C4-2B (cell line): ENCODE measurements around the gene DHCR7.

Experiments used
- ZFX ChIP-seq: fragments of 450-650 bp; IDR thresholded peaks from 2 replicates; pipeline ENCODE4 v1.6.1; 2017
- TF ChIP-seq, protein P1 (sequence below): fragments of 450-650 bp; conservative IDR thresholded peaks from 2 replicates; pipeline ENCODE4 v1.5.1; 2017; ENCODE audit warnings: mild to moderate bottlenecking

DNA sequence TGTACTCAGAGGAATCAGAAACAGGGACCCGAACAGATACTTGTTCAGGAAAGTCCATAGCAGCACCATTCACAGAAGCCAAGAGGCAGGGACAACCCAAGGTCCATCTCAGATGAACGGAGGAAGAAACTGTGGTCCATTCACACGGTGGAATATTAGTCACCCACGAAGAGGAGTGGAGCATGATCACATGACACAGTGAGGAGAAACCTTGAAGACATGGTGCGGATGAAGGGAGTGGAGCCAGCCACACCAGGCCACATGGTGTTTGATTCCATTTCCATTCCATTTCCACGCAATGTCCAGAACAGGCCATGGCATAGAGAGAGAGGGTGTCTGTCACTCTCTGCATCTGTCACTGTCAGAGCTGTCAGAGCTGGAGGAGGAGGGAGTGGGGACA is 35.5 kb upstream of the DHCR7 start:
- TF ChIP-seq, protein P1, sequence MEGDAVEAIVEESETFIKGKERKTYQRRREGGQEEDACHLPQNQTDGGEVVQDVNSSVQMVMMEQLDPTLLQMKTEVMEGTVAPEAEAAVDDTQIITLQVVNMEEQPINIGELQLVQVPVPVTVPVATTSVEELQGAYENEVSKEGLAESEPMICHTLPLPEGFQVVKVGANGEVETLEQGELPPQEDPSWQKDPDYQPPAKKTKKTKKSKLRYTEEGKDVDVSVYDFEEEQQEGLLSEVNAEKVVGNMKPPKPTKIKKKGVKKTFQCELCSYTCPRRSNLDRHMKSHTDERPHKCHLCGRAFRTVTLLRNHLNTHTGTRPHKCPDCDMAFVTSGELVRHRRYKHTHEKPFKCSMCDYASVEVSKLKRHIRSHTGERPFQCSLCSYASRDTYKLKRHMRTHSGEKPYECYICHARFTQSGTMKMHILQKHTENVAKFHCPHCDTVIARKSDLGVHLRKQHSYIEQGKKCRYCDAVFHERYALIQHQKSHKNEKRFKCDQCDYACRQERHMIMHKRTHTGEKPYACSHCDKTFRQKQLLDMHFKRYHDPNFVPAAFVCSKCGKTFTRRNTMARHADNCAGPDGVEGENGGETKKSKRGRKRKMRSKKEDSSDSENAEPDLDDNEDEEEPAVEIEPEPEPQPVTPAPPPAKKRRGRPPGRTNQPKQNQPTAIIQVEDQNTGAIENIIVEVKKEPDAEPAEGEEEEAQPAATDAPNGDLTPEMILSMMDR, result no peak
- no peak for TF ChIP-seq ZFX
